Fibroblast of the aortic adventitia (primary cell): Measurements from ENCODE around the gene MRPL23. TPM values are rescaled to one million over a fixed set of nuclear protein-coding genes. Genes with fewer than 3 reads are reported as not detected.
A peak's percentile ranks its signal among the peaks of the same experiment; 100 is the strongest.

Source experiments
- DNase-seq: peaks from one replicate; pipeline ENCODE4 v3.0.0-alpha.2; 2010; ENCODE audit warnings: low read depth
- H3K4me3 ChIP-seq: 2 replicates; pipeline ENCODE4 v1.5.1; 2011; ENCODE audit warnings: low read depth, mild to moderate bottlenecking, control low read depth, low read length, moderate library complexity
- CTCF ChIP-seq: IDR thresholded peaks from 2 replicates; pipeline ENCODE4 v1.5.1; 2011; ENCODE audit warnings: mild to moderate bottlenecking, low read length, control low read depth, inconsistent platforms; ENCODE audit not compliant: insufficient read depth
- total RNA-seq: library from RNA; depleted of rRNA; stranded (reverse); fragments of >200 nt; gene quantifications from 2 replicates; pipeline ENCODE4 v1.2.3, GENCODE V29; 2012; ENCODE audit warnings: low replicate concordance

The MRPL23 gene
- total RNA-seq, 1 donor: 84.3 TPM

DNA sequence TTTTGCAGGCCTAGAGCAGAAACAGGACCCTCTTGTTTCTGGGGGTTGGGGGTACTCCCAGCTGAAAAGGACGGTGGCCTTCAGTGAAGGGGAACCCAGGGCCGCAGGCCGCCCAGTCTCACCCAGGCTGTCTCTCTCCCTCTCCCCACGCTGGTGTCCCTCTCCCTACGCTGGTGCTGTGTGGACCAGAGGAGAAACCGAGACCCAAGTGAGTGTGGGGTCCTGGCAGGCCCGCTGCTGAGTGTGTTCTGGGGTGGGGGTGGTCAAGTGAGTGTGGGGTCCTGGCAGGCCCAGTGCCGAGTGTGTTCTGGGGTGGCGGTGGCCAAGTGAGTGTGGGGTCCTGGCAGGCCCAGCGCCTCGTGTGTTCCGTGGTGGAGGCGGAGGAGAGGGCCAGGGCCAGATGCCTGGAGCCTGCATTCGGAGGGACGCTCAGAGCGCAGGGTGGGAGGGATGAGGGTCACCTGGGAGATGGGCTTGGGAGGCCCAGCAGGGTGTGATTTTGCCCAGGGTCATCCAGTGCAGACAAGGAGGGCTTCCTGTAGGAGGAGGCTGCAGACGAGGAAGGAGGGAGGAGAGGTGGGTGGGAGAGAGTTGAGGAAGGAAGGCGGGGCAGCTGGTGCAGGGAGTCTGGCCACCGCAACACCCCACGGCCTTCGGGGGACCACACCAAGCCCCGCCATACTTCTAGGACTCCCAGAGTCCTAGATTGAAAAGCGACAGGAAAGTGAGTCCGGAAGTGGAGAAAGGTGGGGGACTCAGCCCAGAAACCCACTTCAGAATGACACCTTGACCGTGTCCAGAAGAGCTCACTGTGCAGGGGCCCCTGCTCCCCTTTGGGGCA is 17.3 kb upstream of the MRPL23 start:
- no peak for DNase-seq
- TF ChIP-seq CTCF: no peak
- H3K4me3 ChIP-seq: no peak overlapping the region

- no peak for TF ChIP-seq CTCF
- peak; percentile 31 for DNase-seq
- no peak overlapping the region for H3K4me3 ChIP-seq
These were observed 16.7 kb upstream of the MRPL23 start for GRCh38 chr11:1930462-1930830.

GRCh38 chr11:1931341-1932104 is 15.6 kb upstream of the MRPL23 start:
- no peak for TF ChIP-seq CTCF
- H3K4me3 ChIP-seq: no peak overlapping the region
- DNase-seq: peak; percentile 70

DNA sequence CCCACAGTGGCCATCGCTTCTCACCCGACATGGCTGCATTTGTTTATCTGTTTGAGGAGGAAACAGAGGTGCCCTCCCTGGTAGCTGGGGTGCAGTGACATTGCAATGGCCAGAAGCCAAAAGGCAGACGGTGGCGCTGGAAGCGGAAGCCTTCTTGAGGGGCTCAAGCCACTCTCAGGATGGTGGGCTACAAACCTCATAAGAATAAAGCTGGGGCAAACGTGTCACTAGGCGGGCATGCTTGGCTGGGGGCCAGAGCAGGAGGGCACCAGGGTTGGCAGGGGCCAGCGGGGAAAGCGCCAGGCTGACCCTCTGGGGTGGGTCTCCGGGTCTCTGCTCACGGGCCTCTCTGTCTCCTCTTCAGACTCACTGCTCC is 15.0 kb upstream of the MRPL23 start:
- H3K4me3 ChIP-seq: no peak overlapping the region
- no peak for DNase-seq
- no peak for TF ChIP-seq CTCF

- no peak for TF ChIP-seq CTCF
- DNase-seq: no peak
- H3K4me3 ChIP-seq: no peak overlapping the region
These were observed 14.5 kb upstream of the MRPL23 start for GRCh38 chr11:1932681-1933080.

DNA sequence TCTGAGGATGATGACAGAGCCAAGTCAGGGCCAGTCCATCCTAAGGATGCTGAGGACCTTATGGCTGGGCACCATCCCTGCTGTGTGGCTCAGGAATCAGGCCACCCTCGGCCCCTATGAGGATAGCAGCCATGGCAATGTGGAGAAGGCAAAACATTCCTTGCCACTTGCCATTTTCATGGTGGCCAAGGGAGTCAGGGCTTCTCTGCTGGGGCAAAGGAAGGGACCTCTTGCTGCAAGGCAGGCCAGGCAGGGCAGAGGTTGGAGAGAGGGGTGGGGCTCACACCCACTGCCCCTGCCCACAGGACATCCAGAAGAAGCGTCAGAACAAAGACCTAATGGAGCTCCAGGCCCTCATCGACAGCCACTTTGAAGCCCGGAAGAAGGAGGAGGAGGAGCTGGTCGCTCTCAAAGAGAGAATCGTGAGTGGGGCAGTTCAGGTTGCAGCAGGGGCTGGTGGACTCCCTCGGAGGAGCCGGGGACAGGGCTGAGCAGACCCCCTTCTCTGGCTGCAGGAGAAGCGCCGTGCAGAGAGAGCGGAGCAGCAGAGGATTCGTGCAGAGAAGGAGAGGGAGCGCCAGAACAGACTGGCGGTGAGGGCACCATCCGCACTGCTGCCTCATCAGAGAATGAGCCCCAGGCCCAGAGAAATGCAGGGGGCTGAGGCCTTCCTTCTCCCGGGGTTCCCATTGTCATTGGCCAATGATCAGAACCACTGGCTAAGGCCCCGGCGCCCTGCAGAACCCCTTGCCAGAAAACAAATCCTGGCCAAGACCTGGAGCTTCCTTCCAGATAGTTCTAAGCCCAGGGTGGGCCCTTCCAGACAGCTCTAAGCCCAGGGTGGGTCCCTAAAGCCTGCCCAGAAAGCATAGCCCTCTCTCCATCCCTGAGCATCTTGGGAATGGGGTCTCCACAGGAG is 13.5 kb upstream of the MRPL23 start:
- no peak overlapping the region for H3K4me3 ChIP-seq
- DNase-seq: no peak
- TF ChIP-seq CTCF: no peak
